H9 (cell line): ENCODE measurements around the gene LETM1. TPM values are rescaled to one million over a fixed set of nuclear protein-coding genes. Genes with fewer than 3 reads are reported as not detected.

Experiments used
- DNase-seq: peaks from one replicate; pipeline ENCODE4 v3.0.0-alpha.2; 2017
- H2AFZ ChIP-seq: one replicate; pipeline ENCODE4 v1.6.1; 2013; ENCODE audit warnings: mild to moderate bottlenecking, low read length, control low read depth, moderate library complexity
- H2AK5ac ChIP-seq: 2 replicates; pipeline ENCODE4 v1.6.1; 2013; ENCODE audit warnings: low read length, control low read depth, mixed read lengths; ENCODE audit not compliant: insufficient read length
- H2BK120ac ChIP-seq: one replicate; pipeline ENCODE4 v1.6.1; 2013; ENCODE audit warnings: low read depth, mild to moderate bottlenecking, low read length, control low read depth, inconsistent platforms; ENCODE audit not compliant: poor library complexity, severe bottlenecking
- H2BK12ac ChIP-seq: 2 replicates; pipeline ENCODE4 v1.6.1; 2013; ENCODE audit warnings: low read length, control low read depth, mixed read lengths, low read depth; ENCODE audit not compliant: insufficient read length
- H2BK15ac ChIP-seq: 2 replicates; pipeline ENCODE4 v1.6.1; 2013; ENCODE audit warnings: low read depth, low read length, control low read depth
- H2BK20ac ChIP-seq: one replicate; pipeline ENCODE4 v1.6.1; 2013; ENCODE audit warnings: low read depth, mild to moderate bottlenecking, low read length, control low read depth, inconsistent platforms; ENCODE audit not compliant: poor library complexity, severe bottlenecking
- H2BK5ac ChIP-seq: 2 replicates; pipeline ENCODE4 v1.6.1; 2013; ENCODE audit warnings: low read length, control low read depth, mixed read lengths; ENCODE audit not compliant: insufficient read length
- H3K14ac ChIP-seq: 2 replicates; pipeline ENCODE4 v1.6.1; 2013; ENCODE audit warnings: low read length, control low read depth; ENCODE audit not compliant: insufficient read depth
- H3K18ac ChIP-seq: 2 replicates; pipeline ENCODE4 v1.6.1; 2013; ENCODE audit warnings: low read depth, mild to moderate bottlenecking, mixed read lengths, low read length, control low read depth; ENCODE audit not compliant: insufficient read length
- H3K23ac ChIP-seq: 2 replicates; pipeline ENCODE4 v1.6.1; 2013; ENCODE audit warnings: low read length, control low read depth, mixed read lengths, low read depth; ENCODE audit not compliant: insufficient read length
- H3K23me2 ChIP-seq: 2 replicates; pipeline ENCODE4 v1.6.1; 2013; ENCODE audit warnings: low read depth, mild to moderate bottlenecking, mixed read lengths, low read length, control low read depth; ENCODE audit not compliant: insufficient read length, poor library complexity, severe bottlenecking
- H3K27ac ChIP-seq: 2 replicates; pipeline ENCODE4 v1.5.1; 2013; ENCODE audit warnings: low read length, control low read depth, mixed read lengths, low read depth; ENCODE audit not compliant: insufficient read length
- H3K27me3 ChIP-seq: 2 replicates; pipeline ENCODE4 v1.6.1; 2013; ENCODE audit warnings: low read length, control low read depth, inconsistent platforms; ENCODE audit not compliant: insufficient read depth
- H3K4ac ChIP-seq: 2 replicates; pipeline ENCODE4 v1.6.1; 2013; ENCODE audit warnings: low read depth, mild to moderate bottlenecking, control low read depth, inconsistent platforms, low read length, moderate library complexity
- H3K4me1 ChIP-seq: 2 replicates; pipeline ENCODE4 v1.6.1; 2013; ENCODE audit warnings: low read length, control low read depth, inconsistent platforms; ENCODE audit not compliant: insufficient read depth
- H3K4me2 ChIP-seq: 2 replicates; pipeline ENCODE4 v1.6.1; 2013; ENCODE audit warnings: low read length, control low read depth, mixed read lengths; ENCODE audit not compliant: insufficient read length, insufficient read depth
- H3K56ac ChIP-seq: 2 replicates; pipeline ENCODE4 v1.6.1; 2013; ENCODE audit warnings: low read depth, mild to moderate bottlenecking, mixed read lengths, low read length, control low read depth; ENCODE audit not compliant: insufficient read length
- H3K79me1 ChIP-seq: 2 replicates; pipeline ENCODE4 v1.6.1; 2013; ENCODE audit warnings: low read depth, mild to moderate bottlenecking, moderate library complexity, low read length, control low read depth, inconsistent platforms; ENCODE audit not compliant: insufficient read depth, poor library complexity, severe bottlenecking
- H3K79me2 ChIP-seq: 2 replicates; pipeline ENCODE4 v1.6.1; 2013; ENCODE audit warnings: low read length, control low read depth, inconsistent platforms; ENCODE audit not compliant: insufficient read depth
- H3K9ac ChIP-seq: 2 replicates; pipeline ENCODE4 v1.6.1; 2013; ENCODE audit warnings: low read length, control low read depth, mixed read lengths; ENCODE audit not compliant: insufficient read length; ENCODE audit errors: extremely low read depth
- H3K9me3 ChIP-seq: one replicate; pipeline ENCODE4 v1.6.1; 2013; ENCODE audit warnings: low read depth, low read length, inconsistent platforms; ENCODE audit not compliant: control insufficient read depth
- H3T11ph ChIP-seq: one replicate; pipeline ENCODE4 v1.6.1; 2013; ENCODE audit warnings: mild to moderate bottlenecking, low read length, control low read depth, inconsistent platforms
- H4K20me1 ChIP-seq: one replicate; pipeline ENCODE4 v1.6.1; 2013; ENCODE audit not compliant: control insufficient read depth, insufficient read length, insufficient read depth
- H4K5ac ChIP-seq: 2 replicates; pipeline ENCODE4 v1.6.1; 2013; ENCODE audit warnings: low read depth, mild to moderate bottlenecking, mixed read lengths, low read length, control low read depth; ENCODE audit not compliant: insufficient read length
- H4K8ac ChIP-seq: replicated peaks from 2 replicates; pipeline ENCODE4 v1.6.1; 2013; ENCODE audit warnings: low read length, control low read depth, mixed read lengths, low read depth; ENCODE audit not compliant: insufficient read length
- H4K91ac ChIP-seq: 2 replicates; pipeline ENCODE4 v1.6.1; 2013; ENCODE audit warnings: low read depth, mild to moderate bottlenecking, moderate library complexity, mixed read lengths, low read length, control low read depth; ENCODE audit not compliant: insufficient read length
- H3K27ac Mint-ChIP-seq, 3 experiments: 2 replicates in 2 of 3; 3 replicates in 1 of 3; pipeline ENCODE4 v1.8.0; 2020 to 2021; ENCODE audit warnings: mixed read lengths in 3 of 3, mild to moderate bottlenecking in 1 of 3, moderate library complexity in 1 of 3
- H3K27me3 Mint-ChIP-seq: 2 replicates; pipeline ENCODE4 v1.8.0; 2021; ENCODE audit warnings: low read depth, mild to moderate bottlenecking, moderate library complexity, mixed read lengths
- H3K36me3 Mint-ChIP-seq, 3 experiments: 2 replicates in 2 of 3; 3 replicates in 1 of 3; pipeline ENCODE4 v1.8.0; 2020 to 2021; ENCODE audit warnings: low read depth in 3 of 3, mixed read lengths in 3 of 3; ENCODE audit not compliant: insufficient read depth in 1 of 3
- H3K4me1 Mint-ChIP-seq, 2 experiments: 2 replicates each; pipeline ENCODE4 v1.8.0; 2020; ENCODE audit warnings: mixed read lengths in 2 of 2
- H3K4me3 Mint-ChIP-seq, 2 experiments: 2 replicates in 1 of 2; 3 replicates in 1 of 2; pipeline ENCODE4 v1.8.0; 2020 to 2021; ENCODE audit warnings: mild to moderate bottlenecking in 2 of 2, mixed read lengths in 2 of 2, moderate library complexity in 1 of 2
- H3K9me3 Mint-ChIP-seq, 2 experiments: 2 replicates in 1 of 2; 3 replicates in 1 of 2; pipeline ENCODE4 v1.8.0; 2020; ENCODE audit warnings: mild to moderate bottlenecking in 2 of 2, mixed read lengths in 2 of 2, moderate library complexity in 1 of 2
- WGBS: extraction: QIAGEN DNeasy Blood & Tissue Kit; methylation state at CpG from one replicate; pipeline ENCODE4 v1.1.7; 2013; ENCODE audit warnings: missing lambda C conversion rate, low lambda C conversion rate, mixed read lengths; ENCODE audit not compliant: insufficient read length; ENCODE audit errors: extremely low coverage; 5-methylcytosine and 5-hydroxymethylcytosine counted together
- total RNA-seq: library from RNA; stranded (reverse); gene quantifications from 2 replicates; pipeline ENCODE4 v1.2.1, GENCODE V29; 2021
- TF ChIP-seq, protein P1 (sequence below): fragments of 200-600 bp; sonication (generic); conservative IDR thresholded peaks from 3 replicates; pipeline ENCODE4 v1.8.0; 2021; ENCODE audit warnings: antibody characterized with exemption, mild to moderate bottlenecking

Gene LETM1
- total RNA-seq, 1 experiment from 2014 or later: 43.4 TPM

DNA sequence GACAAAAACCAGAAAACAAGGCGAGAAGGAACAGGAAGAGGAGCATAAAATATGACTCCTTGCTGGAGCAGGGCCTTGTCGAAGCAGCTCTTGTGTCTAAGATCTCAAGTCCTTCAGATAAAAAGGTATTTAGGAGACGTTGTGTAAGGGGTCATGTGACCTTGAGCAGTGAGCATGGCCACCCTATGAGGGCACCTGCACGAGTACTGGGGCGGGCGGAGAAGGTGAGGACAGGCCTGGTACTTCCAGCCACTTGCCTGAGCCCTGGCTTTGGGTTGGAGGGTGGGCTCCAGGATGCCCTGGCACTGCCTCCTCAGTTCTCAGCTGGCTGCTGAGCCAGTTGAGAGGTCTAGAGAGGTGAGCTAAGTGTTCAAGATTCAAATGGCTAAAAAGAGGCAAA lies 45.2 kb upstream of the LETM1 start:
- Mint-ChIP-seq H3K4me1 (peaks cover 5 to 10% of the 10 kb centered on the region in 2 experiments), H3K36me3 (peaks cover 30 to 57% (median 56%) of the 10 kb centered on the region in 3 experiments; a peak in 6 of 7 replicates), H3K9me3 (no peaks in the 10 kb centered on the region), H3K4me3 (no peak overlapping the region), H3K27ac (no peak overlapping the region), H3K27me3 (peaks cover 1% of the 10 kb centered on the region; the same call in 1 of the 2 replicates)
- H4K20me1 ChIP-seq: no peaks in the 10 kb centered on the region
- no peak overlapping the region for H3T11ph ChIP-seq
- no CpG with 5 or more reads among the region's 6 CpGs for WGBS
- H3K79me1 ChIP-seq: no peaks in the 10 kb centered on the region
- H4K91ac ChIP-seq: no peak overlapping the region
- no peak overlapping the region for H2AFZ ChIP-seq
- H2BK5ac ChIP-seq: no peak overlapping the region
- TF ChIP-seq, protein P1, sequence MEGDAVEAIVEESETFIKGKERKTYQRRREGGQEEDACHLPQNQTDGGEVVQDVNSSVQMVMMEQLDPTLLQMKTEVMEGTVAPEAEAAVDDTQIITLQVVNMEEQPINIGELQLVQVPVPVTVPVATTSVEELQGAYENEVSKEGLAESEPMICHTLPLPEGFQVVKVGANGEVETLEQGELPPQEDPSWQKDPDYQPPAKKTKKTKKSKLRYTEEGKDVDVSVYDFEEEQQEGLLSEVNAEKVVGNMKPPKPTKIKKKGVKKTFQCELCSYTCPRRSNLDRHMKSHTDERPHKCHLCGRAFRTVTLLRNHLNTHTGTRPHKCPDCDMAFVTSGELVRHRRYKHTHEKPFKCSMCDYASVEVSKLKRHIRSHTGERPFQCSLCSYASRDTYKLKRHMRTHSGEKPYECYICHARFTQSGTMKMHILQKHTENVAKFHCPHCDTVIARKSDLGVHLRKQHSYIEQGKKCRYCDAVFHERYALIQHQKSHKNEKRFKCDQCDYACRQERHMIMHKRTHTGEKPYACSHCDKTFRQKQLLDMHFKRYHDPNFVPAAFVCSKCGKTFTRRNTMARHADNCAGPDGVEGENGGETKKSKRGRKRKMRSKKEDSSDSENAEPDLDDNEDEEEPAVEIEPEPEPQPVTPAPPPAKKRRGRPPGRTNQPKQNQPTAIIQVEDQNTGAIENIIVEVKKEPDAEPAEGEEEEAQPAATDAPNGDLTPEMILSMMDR: no peak
- no peak overlapping the region for H3K18ac ChIP-seq
- H4K8ac ChIP-seq: no peak overlapping the region
- H3K27ac ChIP-seq: no peak overlapping the region
- no peak overlapping the region for H3K9ac ChIP-seq
- no peaks in the 10 kb centered on the region for H3K27me3 ChIP-seq
- no peak overlapping the region for H2AK5ac ChIP-seq
- no peaks in the 10 kb centered on the region for H3K23me2 ChIP-seq
- H2BK15ac ChIP-seq: no peak overlapping the region
- no peak overlapping the region for H4K5ac ChIP-seq
- H3K14ac ChIP-seq: no peak overlapping the region
- H3K4ac ChIP-seq: no peak overlapping the region
- no peak overlapping the region for H2BK12ac ChIP-seq
- no peak for DNase-seq
- no peaks in the 10 kb centered on the region for H3K9me3 ChIP-seq
- no peak overlapping the region for H2BK20ac ChIP-seq
- H2BK120ac ChIP-seq: no peak overlapping the region
- no peak overlapping the region for H3K23ac ChIP-seq
- H3K4me2 ChIP-seq: no peak overlapping the region
- H3K4me1 ChIP-seq: no peaks in the 10 kb centered on the region
- H3K56ac ChIP-seq: no peak overlapping the region
- H3K79me2 ChIP-seq: peaks cover 7% of the 10 kb centered on the region; the same call in 1 of the 2 replicates
